ENCODE results near the gene NPTN.
"Not testable (repeated sequence)": the region's sequence is repeated elsewhere in the genome, so short reads cannot be mapped to it uniquely, and the experiment has no call there.

The NPTN gene

DNA sequence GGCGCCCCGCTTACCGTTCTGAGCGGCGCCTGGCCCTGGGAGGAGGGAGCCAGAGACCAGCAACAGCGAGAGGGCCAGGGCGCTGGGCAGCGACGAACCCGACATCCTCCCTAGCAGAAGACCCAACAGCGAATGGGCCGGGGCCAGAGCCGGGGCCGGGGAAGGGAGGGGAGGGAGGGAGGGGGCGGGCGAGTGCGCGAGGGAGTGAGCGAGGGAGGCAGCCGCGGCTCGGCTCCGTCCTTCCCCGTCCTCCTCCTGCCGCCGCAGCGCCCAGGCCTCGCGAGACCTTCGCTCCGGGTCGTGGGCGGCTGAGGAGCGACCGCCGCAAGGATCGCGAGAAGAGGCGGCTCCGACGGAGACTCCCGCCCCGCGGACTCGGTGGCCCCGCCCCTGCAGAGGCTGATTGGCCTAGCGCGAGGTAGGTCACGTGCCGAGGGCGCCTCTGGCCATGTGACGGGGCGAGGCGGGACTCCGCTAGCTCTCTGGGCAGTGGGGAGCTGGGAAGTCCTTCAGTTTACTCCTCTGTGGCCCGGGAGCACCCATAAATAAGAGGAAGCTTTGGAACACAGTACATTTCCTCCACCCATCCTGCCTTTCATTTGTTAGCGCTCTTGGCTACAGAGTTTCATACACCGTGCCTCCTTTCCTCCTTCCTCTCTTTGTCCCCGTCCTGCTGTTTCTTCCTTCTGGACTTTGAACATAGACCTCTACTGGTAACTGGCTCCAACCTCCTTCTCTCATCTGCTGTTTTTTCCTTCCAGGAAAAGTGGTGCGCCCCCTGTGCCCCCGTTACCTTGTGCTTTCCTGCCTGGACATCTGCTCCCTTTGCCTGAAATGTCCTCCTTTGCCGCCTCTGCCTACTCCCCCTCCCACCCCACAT is at the start of gene NPTN:
Gene NPTN (minus strand): TSS at position 279 of the 880 bp plus-strand sequence. CDS start 174 bp downstream, at position 105.
- peak; percentile 88 to 92 for ATAC-seq

DNA sequence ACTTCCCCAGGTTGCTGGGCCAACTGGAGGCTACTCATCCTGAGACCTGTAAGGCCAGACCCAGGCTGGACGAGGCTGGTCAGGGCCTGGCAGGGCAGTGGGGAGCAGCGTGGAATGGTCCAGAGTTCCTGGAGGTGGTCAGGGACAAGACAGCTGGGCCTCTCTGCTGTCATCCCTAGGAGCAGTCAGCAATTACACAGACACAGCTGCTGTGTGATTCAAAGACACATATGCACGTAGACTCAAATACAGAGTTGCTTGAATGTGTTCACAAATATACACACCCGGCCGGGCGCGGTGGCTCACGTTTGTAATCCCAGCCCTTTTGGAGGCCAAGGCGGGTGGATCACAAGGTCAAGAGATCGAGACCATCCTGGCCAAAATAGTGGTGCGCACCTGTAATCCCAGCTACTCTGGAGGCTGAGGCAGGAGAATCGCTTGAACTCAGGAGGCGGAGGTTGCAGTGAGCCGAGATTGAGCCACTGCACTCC is 49.5 kb upstream of the NPTN start:
- no peak for ATAC-seq

DNA sequence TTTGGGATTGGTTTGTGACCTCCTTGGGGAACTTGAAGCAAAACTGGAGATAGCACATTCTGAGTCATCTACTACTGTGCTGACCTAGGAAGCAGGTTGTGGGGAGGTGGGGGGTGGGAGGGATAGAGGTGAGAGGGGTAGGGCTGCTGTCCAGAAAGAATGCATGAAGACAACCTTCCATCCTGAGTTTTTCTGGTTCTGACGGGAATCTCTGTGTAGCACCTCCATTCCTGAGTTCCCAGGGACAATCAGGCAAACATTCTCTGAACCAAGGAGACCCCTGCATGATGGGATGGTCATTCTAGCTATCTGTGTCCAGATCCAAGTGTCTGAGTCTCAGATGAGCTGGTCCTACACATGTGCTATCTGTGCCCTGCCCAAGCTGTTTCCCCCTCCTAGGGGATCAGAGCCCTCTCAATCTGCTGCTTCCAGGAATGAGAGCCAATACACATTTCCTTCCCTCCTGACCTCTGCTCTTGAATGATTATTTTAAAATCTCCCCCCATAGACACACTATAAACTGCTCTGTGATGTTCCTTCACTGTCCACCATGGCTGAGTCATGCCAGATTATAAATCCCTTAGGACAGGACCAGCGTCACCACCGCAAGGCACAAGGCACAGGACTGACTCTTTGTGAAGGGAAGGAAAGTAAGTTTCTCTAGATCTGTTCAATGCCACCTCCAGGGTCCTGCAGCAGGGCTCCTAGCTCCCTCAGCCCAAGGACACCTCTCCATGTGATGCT is 48.8 kb upstream of the NPTN start:
- ATAC-seq: no peak

- ATAC-seq: no peak
Observed at GRCh38 chr15:73681063-73681462, 47.9 kb upstream of the NPTN start.

GRCh38 chr15:73680549-73680948 is 47.4 kb upstream of the NPTN start:
- ATAC-seq: peak in 1 of 2 donors; percentile 27

DNA sequence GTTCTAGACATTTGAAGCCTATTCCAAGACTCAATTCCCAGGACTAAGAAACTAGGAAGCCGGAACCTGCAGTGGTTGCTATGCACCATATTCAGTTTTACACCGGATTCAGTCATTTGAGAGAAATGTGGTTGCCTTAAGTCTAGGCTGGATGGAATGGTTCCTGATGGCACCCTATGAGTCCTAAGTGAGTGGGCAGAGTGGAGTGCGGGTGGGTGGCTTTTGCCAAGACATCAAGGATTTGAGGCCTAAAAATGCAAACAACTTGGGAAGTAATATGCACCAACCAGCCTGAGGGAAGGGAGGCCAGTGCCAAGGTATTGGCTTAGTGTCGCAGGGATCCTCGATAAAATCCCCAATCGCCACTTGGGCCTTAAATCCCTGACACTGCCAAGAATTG is 46.8 kb upstream of the NPTN start:
- ATAC-seq: no peak

DNA sequence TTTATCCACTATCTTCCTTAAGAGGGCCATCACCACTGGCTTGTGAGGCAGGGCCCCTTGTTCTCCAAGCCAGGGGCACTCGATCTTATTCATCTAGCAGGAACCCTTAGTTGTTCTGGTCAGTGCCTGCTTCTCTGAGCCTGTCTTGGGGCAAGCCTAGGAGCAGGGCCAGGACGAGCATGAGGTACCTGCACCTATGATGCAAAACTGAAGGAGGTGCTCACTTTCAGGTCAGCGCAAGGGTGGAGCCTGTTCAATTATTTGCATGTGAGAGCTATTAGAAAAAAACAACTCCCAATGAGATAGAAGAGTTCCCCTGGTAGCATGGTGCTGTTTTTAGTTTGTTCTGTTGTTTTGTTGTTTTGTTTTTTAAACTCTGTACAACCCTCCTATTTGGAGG is 46.0 kb upstream of the NPTN start:
- no peak for ATAC-seq

DNA sequence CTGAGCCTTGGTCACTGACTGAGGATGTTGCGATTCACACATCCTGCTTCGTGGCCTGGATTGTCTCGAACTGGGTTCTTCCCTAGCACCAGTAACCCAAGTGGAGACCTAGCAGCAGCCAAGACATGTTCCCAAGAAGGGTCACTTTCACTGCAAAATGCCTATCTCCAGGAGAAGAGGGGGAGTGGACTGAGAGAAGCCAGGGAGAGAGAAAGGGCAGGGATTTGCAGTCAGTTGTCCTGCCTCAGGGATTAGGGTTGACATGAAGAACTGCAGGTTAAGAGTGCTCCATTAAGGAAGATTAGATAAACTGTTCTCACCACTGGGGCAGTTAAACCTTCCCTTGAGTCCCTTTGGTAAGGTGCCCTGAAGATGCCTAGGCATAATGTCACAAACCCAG is 45.3 kb upstream of the NPTN start:
- no peak for ATAC-seq

DNA sequence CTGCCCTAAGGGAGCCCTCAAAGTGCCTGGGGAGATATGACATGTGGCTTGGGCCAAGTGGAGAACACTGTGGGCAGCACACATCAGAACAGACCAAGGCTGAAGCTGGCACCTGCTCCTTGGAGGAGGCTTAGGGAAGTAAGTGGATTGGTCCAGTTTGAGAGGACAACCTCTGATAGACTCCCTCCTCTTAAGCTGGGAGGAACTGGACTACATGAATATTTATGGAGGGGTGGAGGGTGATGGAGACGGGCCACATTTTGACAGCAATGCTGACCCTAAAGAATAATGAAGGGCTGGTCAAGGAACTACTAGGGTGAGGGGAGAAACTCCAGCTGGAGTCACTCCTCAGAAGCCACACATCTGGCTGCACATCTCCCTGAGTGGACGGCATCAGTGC is 44.5 kb upstream of the NPTN start:
- no peak for ATAC-seq

DNA sequence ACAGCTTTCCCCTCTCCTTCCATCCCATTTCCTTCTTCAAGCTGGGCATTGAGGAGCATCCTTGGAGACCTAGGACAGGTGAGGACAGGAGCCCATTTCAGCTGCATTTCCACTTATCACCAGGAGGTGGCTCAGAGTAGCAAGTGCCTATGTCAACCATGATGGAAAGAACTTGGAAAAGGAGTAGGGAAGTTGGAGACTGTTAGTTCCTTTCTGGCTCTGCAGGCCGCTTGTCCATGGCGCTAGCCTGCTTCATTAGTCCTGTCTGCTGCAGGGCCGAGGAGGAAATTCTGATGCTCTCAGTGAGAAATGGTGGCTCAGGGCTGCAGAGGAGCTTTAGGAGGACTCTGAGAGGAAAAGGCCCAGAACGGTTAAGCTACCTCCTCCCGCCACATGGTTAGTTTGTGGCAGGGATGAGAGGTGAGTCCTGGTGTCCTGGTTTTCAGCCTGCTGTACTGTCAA is 44.0 kb upstream of the NPTN start:
- peak in 1 of 2 donors; percentile 46 for ATAC-seq

GRCh38 chr15:73674587-73674986 is 41.4 kb upstream of the NPTN start:
- no peak for ATAC-seq

DNA sequence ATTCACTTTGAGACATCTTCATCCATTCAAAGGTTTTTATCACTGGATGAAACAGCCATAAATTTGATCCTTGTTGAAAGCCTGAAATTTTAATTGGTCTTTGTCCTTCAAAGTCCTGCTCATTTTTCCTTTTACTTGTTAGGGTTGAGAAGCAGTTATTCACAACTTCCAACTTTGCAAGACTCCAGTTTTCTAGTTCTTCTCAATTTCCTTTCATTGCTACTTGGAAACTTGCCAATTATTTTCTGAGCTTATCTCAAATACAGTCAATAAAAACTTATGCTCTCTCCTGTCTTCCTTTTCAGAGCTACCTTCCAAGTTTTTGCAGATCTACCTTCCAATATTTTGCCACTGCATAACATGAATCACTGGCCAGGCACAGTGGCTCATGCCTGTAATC is 27.3 kb upstream of the NPTN start:
- no peak for ATAC-seq

DNA sequence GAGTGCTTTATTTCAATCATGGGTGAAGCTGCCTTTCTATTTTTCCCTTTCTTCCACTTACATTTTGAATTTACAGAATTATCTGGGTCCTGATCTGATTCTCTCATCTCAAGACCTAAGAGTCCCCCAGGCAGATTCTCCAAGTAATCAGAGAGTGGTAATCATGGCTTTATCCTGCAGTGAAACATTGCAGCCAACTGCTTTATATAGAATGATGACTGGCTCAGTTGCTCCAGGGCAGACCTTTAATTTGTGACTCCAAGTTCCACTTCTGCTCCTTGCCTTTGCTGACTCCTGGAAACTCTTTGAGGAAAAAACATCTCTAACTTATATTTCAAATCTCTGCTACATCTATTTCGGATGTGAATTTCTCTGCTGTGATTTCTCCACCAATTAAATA is 25.5 kb upstream of the NPTN start:
- ATAC-seq: no peak

DNA sequence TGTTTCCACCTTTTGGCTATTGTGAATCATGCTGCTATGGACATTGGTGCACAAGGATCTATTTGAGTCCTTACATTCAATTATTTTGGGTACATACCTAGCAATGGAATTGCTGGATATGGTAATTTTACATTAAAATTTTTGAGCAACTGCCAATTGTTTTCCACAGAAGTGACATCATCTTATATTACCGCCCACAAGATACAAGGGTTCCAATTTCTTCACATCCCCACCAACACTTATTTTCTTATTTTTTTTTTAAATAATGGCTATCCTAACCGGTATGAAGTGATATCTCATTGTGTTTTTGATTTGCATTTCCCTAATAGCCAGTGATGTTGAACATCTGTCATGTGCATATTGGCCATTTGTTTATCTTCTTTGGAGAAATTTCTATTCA is 22.5 kb upstream of the NPTN start:
- ATAC-seq: no peak

DNA sequence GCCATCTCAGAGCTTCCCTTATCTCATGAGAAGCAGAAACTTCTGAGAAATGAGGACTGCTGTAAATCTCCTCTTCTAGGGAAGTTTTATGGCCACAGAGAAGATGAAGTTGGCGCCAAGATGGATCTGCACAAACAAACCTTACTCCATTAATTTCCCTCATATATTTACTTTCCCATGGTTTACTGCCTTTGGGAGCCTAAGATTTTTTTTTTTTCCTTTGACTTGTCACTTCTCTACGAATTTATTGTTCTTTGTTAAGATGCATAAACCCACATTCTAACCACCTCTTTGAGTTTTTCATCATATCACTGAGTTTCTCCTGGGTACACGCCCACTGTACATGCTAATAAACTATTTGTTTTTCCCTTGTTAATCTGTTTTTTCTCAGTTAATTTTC is 21.5 kb upstream of the NPTN start:
- no peak for ATAC-seq

GRCh38 chr15:73650416-73651126 is 17.4 kb upstream of the NPTN start:
- peak; percentile 79 for ATAC-seq

- ATAC-seq: no peak
Observed at GRCh38 chr15:73648014-73648295, 14.8 kb upstream of the NPTN start.

DNA sequence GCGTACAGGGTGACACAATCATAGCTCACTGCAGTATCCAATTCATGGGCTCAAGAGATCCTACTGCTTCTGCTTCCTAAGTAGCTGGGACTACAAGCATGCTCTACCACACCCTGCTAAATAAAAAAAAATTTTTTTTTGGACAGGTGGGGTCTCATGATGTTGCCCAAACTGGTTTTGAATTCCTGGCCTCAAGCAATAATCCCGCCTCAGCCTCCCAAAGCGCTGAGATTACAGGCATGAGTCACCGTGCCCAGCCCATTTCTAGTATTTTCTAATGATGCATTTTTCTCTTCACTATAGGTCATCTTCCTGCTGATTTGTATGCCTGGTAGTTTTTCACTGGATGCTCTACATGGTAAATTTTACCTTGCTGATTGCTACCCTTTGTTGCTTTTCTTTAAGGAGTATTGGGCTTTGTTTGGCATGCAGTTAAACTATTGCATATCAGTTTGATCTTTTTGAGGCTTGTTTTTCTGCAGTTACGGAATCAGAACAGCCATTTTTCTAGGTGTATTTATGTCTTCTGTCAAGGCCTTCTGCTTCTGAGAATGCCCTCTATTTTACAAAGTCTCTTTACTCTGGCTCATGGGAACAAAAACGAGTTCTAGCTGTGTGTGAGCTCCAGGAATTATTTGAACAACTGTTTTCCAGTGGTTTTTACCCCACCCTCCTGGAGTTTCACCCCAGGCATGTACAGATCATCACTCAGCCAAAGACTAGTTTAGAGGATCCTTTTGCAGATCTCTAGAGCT is 14.2 kb upstream of the NPTN start:
- no peak for ATAC-seq

GRCh38 chr15:73639464-73639863 is 6.3 kb upstream of the NPTN start:
- not testable (repeated sequence) for ATAC-seq

- no peak for ATAC-seq
Observed at GRCh38 chr15:73637527-73637926, 4.3 kb upstream of the NPTN start.

DNA sequence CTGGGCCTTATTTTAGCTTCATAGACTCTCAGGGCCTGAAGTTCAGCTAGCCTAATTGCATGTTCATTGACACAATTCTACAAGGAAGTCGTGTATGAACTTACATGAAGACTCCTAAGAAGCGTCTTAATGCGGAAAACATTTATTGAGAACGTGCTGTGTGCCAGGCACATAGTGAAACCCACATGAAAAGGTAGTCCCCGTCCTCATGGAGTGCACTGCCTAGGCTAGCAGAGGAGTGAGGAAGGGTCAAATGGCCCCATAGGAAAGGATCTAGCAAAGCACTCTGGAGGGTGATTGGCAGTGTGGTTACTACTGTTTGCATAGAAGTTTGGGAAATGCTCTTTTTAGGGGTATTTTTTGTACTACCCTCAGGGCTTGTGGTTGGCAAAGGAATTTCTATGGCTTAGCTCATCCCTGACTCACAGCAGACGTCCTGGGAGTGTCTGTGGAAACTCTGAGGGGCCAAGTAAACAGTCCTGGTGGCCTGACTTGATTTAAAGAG is 854 bp upstream of the NPTN start:
- no peak for ATAC-seq

- ATAC-seq: peak in 1 of 2 donors; percentile 1
Observed at GRCh38 chr15:73632670-73633058, 525 bp downstream of the NPTN start.
